DMS 273 (cell line): ENCODE measurements around the gene LILRB2.
"Not testable (repeated sequence)": the region's sequence is repeated elsewhere in the genome, so short reads cannot be mapped to it uniquely, and the experiment has no call there.

ENCODE experiments used
- DNase-seq: peaks from one replicate; lab custom pipeline; 2025; ENCODE audit not compliant: unreplicated experiment; lab: John Stamatoyannopoulos, UW

LILRB2 gene

DNA sequence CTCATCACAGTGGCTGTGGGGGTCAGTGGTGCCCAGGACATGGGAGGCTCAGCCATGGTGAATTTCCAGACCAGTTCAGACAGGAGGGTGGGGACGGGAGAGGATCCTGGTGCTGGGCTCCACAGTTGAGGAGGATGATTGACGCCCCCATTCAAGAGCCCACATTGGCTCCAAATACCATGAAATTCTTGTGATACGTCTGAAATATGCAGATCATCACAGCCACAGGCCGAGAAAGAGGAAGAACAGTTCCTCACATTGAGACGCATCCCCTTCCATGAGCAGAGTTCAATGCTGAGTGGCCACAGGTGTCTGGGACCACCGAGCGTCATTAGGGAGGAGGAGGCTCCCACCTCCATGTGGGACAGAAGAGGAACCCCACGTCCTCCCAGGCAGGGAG lies 37.1 kb downstream of the LILRB2 start:
- DNase-seq, result not testable (repeated sequence)

DNA sequence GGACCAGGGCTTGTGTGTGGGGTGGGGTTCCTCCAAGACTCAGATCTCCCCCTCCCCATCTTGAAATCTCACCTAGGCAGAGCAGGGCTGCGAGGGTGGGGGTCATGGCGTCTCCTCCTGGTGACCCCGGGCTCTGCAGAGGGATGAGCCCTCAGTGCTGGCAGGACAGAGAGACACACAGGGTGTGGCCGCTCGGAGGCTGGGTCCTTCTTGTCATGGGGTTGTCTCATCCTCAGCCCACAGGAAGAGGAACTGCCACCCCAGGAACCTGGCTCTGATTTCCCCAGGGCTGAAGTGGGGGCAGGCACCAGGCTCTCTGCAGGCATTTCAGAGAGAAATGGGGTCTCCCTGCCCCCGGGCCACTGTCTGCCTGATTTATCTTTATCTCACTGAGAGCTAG lies 38.3 kb downstream of the LILRB2 start, which contains the start of gene LILRA6:
LILRA6 (minus strand) TSS at position 145 of the 400 bp plus-strand sequence.
- DNase-seq, result not testable (repeated sequence)

DNA sequence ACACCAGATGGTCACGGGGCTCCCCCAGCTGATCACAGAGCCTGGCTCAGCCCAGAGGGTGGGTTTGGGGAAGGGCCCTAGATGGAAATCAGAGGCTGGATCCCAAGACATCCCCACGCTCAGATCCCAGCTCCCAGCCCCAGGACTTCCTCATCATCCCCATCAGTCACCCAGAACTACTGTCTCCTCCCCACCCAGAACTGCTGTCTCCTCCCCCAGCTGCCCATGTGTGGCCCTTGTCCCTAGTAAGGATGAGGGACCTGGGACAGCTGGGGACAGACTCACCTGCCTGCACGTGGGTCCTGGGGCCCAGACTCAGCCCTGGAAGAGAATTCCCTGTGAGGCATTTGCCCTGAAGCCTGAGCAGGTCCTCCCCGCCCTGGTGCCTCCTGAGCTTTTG lies 38.7 kb downstream of the LILRB2 start:
- not testable (repeated sequence) for DNase-seq

DNA sequence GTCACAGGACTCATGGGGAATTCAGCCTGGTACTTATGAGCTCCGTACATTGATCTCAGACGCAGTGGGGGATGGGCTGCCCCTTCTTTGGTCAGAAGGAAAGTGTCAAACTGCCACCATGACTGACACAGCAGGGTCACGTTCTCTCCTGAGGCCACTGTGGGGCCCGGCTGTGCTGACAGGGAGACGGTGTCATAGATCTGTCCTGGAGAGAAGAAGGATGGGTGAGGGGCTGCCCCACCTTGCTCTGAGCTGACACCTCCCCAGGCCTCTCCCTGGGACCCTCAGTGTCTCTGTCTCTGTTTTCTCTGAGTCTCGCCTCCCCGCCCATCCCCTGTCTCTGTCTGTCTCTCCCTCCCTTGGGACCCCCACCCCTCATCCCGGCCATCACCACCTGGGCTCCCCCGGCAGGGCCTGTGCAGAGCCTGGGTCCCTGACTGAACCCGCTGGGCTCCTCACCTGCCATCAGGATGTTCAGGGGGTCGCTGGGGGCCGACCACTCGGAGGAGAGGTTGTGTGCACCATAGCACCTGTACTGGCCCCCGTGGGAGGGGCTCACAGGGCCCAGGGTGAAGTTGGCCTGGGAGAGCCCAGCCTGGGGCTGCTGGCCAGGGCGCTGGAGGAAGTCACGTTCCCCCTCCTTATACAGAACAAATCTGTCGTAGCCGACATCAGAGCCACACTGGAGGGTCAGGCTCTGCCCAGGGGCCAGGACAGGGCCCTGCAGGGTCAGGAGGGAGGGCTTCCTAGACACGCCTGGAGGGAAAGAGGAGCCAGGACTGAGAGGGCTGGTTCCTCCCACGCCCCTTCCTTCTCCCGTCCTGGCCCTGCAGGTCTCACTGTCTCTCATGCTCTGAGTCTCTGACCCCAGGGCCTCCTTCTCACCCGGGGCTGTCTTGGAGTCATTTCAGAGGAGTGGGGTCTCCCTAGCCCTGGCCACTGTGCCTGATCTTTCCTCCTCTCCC lies 40.3 kb downstream of the LILRB2 start:
- DNase-seq, result not testable (repeated sequence)

DNA sequence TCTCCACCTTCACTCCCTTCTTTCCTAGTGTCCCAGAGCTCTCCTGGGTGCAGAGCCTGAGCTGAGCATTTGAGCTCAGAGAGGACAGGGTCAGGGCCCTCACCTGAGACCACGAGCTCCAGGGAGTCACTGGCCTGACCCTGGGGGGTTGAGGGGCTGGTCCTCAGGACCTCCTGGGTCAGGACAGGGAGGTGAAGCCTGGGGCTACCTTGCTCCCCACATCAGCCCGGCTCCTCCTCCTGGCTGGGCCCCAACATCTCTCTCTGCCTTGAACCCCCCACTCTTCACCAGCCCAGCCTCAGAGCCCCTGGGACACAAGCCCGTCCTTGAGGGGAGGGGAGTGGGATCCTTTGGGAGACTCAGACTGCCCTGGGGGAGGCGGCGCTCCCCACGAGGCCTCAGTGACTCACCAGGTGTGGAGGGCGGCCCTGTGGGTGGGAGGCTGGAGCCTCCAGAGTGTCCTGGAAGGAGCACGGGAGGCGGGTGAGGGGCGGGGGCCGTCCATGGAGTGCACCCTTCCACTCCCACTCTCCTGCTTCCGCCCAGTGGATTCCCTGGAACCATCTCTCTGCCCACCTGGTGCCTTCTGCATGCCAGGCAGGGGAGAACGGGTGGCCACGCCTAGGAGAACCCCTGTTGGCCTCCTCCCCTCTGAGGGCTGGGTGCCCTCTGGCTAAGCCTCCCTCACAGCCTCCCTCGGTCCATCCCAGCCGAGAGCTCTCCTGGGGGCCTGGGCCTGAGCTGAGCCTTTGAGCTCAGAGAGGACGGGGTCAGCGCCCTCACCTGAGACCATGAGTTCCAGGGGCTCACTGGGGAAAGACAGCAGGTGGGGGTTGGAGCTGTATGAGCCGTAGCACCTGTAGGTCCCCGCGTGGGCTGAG lies 41.2 kb downstream of the LILRB2 start:
- DNase-seq, result not testable (repeated sequence)

DNA sequence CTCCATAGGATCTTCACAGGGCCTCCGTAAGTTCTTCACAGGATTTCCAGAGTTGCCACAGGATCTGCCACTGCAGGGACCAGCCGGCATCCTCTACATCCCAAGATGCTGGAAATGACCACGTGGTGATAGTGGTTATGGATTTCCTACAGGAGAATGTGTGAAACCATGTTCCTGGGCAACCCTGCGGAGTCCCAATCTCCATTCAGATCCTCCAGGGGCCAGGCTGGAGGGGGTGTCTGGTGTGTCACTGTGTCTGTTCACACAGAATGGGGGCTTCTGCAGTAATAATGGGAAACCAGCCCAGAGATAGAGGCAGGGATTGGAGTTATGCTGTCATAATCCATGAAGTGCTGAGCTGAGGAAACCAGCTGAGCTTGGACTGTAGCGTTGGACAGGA lies 47.0 kb downstream of the LILRB2 start:
- no peak for DNase-seq

DNA sequence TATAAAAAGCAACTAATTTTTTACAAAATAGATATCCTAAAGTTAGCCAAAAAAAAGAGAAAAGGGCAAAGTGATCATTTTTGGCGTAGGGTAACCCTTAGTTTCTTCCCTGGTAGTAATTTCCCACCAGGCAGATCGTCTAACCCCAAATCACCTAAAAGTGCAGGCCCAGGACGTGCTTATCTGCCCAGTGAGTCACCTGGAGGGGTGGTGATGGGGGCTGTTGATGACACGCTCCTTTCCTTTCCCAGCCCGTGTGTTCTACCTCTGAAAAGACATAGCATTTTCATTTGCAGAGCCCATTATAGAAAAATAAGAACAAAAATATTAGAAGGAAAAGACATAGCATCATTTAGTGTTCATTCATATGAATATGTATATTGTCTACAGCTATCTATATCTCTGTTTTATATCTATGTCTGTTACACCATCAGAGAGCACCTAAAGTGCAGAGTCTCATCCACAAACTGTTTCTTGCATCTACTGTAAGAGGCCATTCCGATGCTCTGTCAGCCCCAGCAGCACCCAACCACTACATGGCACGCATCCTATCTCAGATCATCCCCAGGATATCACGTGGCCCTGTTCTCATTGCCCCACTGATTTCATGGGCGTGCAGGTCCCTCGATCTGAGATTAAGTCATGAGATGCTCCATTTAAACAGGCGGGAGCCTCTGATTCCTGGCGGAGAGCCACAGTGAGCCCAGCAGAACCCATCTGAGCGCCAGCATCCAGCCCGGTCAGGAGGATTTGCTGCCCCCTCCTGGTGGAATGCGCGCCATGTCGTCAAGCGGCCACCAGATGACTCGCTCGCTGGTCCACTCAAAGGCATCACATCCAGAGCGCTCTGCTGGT lies 49.6 kb downstream of the LILRB2 start:
- DNase-seq, result peak; percentile 94

DNA sequence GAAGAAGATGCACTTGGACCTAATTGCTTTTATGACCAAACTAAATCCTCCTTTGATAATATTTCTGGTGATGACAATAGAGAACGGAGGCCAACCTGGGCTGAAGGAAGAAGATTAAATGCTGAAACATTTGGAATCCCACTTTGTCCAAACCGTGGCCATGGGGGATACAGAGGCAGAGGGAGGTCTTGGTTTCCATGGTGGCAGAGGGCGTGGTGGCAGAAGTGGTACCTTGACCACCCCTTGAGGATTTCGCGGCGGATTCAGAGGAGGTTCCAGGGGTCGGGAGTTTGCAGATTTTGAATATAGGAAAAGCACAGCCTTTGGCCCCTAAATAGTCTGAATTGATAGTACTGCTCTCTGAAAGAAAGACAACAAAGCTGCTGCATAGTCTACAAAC lies 50.9 kb downstream of the LILRB2 start:
- no peak for DNase-seq

DNA sequence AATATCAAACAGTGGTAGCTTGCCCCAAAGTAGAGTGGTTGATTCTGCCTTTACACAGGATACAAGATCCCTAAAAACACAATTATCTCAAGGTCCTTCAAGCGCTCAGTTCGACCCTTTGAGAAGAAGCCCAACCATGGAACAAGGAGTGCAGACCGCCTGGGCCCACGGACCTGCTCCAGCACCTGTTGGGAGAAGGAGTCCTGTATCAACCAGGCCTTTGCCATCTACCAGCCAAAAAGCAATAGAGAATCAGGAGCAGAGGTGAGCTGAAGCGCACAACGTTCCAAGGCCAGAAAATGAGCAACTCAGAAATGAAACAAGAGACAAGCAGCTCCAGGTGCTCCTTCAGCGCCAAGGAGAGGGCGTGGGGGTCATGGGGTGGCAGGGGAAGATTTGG lies 51.8 kb downstream of the LILRB2 start:
- no peak for DNase-seq

DNA sequence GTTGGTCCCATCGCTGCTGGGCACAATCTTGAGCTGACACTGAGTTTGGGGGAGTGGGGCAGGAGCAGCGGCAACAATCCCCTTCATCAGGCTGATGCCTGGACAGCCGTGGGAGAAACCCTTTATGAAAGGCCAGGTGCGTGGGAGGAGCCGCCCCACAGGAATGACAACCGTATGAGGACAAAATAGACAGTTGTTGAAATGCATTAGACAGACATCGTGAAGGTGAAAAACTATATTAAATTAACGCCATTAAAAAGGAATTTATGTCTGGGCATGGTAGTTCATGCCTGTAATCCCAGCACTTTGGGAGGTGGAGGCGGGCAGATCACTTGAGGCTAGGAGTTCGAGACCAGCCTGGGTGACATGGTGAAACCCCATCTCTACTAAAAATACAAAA lies 56.3 kb downstream of the LILRB2 start:
- not testable (repeated sequence) for DNase-seq

DNA sequence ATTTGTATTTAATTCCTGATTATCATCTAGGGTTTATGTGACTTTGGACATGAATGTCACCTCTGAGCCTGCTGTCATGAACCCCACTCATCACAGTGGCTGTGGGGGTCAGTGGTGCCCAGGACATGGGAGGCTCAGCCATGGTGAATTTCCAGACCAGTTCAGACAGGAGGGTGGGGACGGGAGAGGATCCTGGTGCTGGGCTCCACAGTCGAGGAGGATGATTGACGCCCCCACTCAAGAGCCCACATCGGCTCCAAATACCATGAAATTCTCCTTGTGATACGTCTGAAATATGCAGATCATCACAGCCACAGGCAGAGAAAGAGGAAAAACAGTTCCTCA lies 57.0 kb downstream of the LILRB2 start:
- DNase-seq, result not testable (repeated sequence)
